Breast epithelium (tissue), 3 donors: ENCODE measurements around the gene ZNF48.

ENCODE experiments used
- POLR2A ChIP-seq: fragments of 450-650 bp; IDR thresholded peaks from one replicate; pipeline ENCODE4 v1.6.1; 2016; ENCODE audit warnings: antibody characterized with exemption, mild to moderate bottlenecking, moderate library complexity
- TF ChIP-seq, protein P1 (sequence below), 3 donors: fragments of 450-650 bp; IDR thresholded peaks; one replicate each; pipeline ENCODE4 v1.5.1; 2016 to 2017; ENCODE audit warnings: antibody characterized with exemption in 3 of 3, mild to moderate bottlenecking in 3 of 3, moderate library complexity in 3 of 3

- TF ChIP-seq, protein P1, sequence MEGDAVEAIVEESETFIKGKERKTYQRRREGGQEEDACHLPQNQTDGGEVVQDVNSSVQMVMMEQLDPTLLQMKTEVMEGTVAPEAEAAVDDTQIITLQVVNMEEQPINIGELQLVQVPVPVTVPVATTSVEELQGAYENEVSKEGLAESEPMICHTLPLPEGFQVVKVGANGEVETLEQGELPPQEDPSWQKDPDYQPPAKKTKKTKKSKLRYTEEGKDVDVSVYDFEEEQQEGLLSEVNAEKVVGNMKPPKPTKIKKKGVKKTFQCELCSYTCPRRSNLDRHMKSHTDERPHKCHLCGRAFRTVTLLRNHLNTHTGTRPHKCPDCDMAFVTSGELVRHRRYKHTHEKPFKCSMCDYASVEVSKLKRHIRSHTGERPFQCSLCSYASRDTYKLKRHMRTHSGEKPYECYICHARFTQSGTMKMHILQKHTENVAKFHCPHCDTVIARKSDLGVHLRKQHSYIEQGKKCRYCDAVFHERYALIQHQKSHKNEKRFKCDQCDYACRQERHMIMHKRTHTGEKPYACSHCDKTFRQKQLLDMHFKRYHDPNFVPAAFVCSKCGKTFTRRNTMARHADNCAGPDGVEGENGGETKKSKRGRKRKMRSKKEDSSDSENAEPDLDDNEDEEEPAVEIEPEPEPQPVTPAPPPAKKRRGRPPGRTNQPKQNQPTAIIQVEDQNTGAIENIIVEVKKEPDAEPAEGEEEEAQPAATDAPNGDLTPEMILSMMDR (IDR thresholded peaks at IDR 0.05) = no peak
- no peak for TF ChIP-seq POLR2A
These were observed 19.4 kb upstream of the ZNF48 start for GRCh38 chr16:30375864-30376263.
